ENCODE results near the gene B3GAT3.
A peak's percentile ranks its signal among the peaks of the same experiment; 100 is the strongest.
"Not testable (repeated sequence)": the region's sequence is repeated elsewhere in the genome, so short reads cannot be mapped to it uniquely, and the experiment has no call there.

B3GAT3 gene

GRCh38 chr11:62577046-62577714 lies 44.6 kb downstream of the B3GAT3 start:
- no peak for DNase-seq (ENCODE audit: low spot score)

- no peak for DNase-seq (ENCODE audit: low spot score)
Observed at GRCh38 chr11:62575837-62576236, 45.9 kb downstream of the B3GAT3 start.

- DNase-seq (ENCODE audit: low spot score): no peak
Observed at GRCh38 chr11:62575156-62575555, 46.6 kb downstream of the B3GAT3 start.

- DNase-seq (ENCODE audit: low spot score): peak; percentile 67
Observed at GRCh38 chr11:62574363-62575071, 47.3 kb downstream of the B3GAT3 start.

GRCh38 chr11:62573592-62574362 lies 48.0 kb downstream of the B3GAT3 start, which contains the start of gene EEF1G:
Gene EEF1G, minus strand, starts transcription at chr11:62573891. Its CDS starts 49 bp downstream, at chr11:62573842.
- DNase-seq (ENCODE audit: low spot score): peak; percentile 99

GRCh38 chr11:62573006-62573591 lies 48.7 kb downstream of the B3GAT3 start:
- DNase-seq (ENCODE audit: low spot score): no peak

- DNase-seq (ENCODE audit: low spot score): no peak
Observed at GRCh38 chr11:62572431-62572830, 49.4 kb downstream of the B3GAT3 start.

GRCh38 chr11:62571493-62571892 lies 50.3 kb downstream of the B3GAT3 start:
- not testable (repeated sequence) for DNase-seq (ENCODE audit: low spot score)

- DNase-seq (ENCODE audit: low spot score): not testable (repeated sequence)
Observed at GRCh38 chr11:62570903-62571302, 50.9 kb downstream of the B3GAT3 start.

- DNase-seq (ENCODE audit: low spot score): no peak
Observed at GRCh38 chr11:62569611-62570010, 52.2 kb downstream of the B3GAT3 start.

GRCh38 chr11:62567018-62567633 lies 54.7 kb downstream of the B3GAT3 start:
- no peak for DNase-seq (ENCODE audit: low spot score)

GRCh38 chr11:62566247-62566646 lies 55.5 kb downstream of the B3GAT3 start:
- DNase-seq (ENCODE audit: low spot score): no peak

All from Ammon's horn (tissue), 1 donor.